ENCODE results near the gene INVS. TPM values are rescaled to one million over a fixed set of nuclear protein-coding genes. Genes with fewer than 3 reads are reported as not detected.

The INVS gene, protein sequence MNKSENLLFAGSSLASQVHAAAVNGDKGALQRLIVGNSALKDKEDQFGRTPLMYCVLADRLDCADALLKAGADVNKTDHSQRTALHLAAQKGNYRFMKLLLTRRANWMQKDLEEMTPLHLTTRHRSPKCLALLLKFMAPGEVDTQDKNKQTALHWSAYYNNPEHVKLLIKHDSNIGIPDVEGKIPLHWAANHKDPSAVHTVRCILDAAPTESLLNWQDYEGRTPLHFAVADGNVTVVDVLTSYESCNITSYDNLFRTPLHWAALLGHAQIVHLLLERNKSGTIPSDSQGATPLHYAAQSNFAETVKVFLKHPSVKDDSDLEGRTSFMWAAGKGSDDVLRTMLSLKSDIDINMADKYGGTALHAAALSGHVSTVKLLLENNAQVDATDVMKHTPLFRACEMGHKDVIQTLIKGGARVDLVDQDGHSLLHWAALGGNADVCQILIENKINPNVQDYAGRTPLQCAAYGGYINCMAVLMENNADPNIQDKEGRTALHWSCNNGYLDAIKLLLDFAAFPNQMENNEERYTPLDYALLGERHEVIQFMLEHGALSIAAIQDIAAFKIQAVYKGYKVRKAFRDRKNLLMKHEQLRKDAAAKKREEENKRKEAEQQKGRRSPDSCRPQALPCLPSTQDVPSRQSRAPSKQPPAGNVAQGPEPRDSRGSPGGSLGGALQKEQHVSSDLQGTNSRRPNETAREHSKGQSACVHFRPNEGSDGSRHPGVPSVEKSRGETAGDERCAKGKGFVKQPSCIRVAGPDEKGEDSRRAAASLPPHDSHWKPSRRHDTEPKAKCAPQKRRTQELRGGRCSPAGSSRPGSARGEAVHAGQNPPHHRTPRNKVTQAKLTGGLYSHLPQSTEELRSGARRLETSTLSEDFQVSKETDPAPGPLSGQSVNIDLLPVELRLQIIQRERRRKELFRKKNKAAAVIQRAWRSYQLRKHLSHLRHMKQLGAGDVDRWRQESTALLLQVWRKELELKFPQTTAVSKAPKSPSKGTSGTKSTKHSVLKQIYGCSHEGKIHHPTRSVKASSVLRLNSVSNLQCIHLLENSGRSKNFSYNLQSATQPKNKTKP
- 10 to 100 TPM in 2 of 4 donors, 1 to 10 TPM in 2; 8.3 to 14.4 (median 10.8) TPM for total RNA-seq

DNA sequence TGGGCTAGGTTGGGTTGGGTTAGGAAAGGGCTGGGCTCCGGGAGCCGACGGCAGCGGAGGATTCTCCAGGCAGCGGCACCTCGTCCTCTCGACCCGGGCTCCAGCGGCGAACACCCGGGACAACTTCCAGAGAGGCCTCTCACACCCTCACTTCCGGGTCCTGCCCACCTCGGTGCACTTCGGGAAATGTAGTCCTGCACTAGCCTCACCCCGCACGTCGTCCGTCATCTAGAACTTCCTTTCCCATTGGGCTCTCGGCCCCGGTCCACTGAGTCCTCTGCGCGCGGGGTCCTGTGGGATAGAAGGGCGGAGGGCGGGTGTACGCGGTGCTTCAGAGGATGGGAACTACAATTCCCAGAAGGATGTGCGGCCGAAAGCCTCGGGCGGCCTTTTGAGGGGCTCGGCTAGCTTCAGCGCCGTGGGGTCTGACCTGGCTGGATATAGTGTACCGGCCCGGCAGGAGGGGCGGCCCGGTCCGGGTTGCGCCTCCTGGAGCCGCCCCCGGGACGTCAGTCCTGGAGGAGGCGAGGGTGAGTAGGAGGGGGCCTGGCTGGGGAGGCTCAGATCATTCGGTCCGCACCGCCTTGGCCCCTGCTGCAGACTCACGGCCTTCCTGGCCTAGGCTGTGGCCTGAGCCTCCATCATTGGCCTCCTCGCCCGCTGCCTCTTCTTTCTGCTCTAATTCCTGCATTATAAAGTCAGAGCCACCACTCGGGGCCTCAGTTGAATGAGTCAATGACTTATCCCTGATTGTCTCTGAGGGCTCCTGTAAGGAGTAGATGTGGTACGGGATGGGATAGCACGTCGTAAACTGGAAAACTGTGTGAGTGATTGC, at the start of gene INVS, which contains the start of gene ERP44:
TSS of gene INVS (plus strand) at position 357 of the 835 bp plus-strand sequence. CDS start 5,279 bp downstream, outside the sequence.
TSS of gene ERP44 (minus strand) at position 114 of the 835 bp plus-strand sequence. CDS start 160 bp downstream, outside the sequence.
- peak within 1 kb of the TSS; percentile 91 for H3K4me3 ChIP-seq (ENCODE audit: low read depth, poor library complexity, severe bottlenecking)
- intact Hi-C loops (cut with DNase I; ENCODE audit: low total_unique reads) = no loop called here
- TF ChIP-seq POLR2A (IDR thresholded peaks at IDR 0.05) = peak in 1 of 2 donors; percentile 22
- TF ChIP-seq, protein P1, sequence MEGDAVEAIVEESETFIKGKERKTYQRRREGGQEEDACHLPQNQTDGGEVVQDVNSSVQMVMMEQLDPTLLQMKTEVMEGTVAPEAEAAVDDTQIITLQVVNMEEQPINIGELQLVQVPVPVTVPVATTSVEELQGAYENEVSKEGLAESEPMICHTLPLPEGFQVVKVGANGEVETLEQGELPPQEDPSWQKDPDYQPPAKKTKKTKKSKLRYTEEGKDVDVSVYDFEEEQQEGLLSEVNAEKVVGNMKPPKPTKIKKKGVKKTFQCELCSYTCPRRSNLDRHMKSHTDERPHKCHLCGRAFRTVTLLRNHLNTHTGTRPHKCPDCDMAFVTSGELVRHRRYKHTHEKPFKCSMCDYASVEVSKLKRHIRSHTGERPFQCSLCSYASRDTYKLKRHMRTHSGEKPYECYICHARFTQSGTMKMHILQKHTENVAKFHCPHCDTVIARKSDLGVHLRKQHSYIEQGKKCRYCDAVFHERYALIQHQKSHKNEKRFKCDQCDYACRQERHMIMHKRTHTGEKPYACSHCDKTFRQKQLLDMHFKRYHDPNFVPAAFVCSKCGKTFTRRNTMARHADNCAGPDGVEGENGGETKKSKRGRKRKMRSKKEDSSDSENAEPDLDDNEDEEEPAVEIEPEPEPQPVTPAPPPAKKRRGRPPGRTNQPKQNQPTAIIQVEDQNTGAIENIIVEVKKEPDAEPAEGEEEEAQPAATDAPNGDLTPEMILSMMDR (IDR thresholded peaks at IDR 0.05) = no peak
- DNase-seq (ENCODE audit: low spot score in 2 of 2) = peak; percentile 99 to 100
- 0 to 1% methylated on average over 28 to 54 of the region's 54 CpGs for WGBS, 2 donors

- 85% methylated on average over 1 of the region's 1 CpG for WGBS, 2 donors
- H3K4me3 ChIP-seq (ENCODE audit: low read depth, poor library complexity, severe bottlenecking) = no peak overlapping the region
- DNase-seq (ENCODE audit: low spot score in 2 of 2) = no peak
- intact Hi-C loops (cut with DNase I; ENCODE audit: low total_unique reads) = no loop called here
- TF ChIP-seq POLR2A (IDR thresholded peaks at IDR 0.05) = no peak
- TF ChIP-seq, protein P1 (IDR thresholded peaks at IDR 0.05) = no peak
These were observed 49.5 kb upstream of the INVS start for GRCh38 chr9:100049551-100049950.

- no peak overlapping the region for H3K4me3 ChIP-seq (ENCODE audit: low read depth, poor library complexity, severe bottlenecking)
- DNase-seq (ENCODE audit: low spot score in 2 of 2) = no peak
- TF ChIP-seq POLR2A (IDR thresholded peaks at IDR 0.05) = no peak
- TF ChIP-seq, protein P1 (IDR thresholded peaks at IDR 0.05) = no peak
- 70 to 72% methylated on average over 6 of the region's 6 CpGs for WGBS, 2 donors
- intact Hi-C loops (cut with DNase I; ENCODE audit: low total_unique reads) = no loop called here
These were observed 46.7 kb upstream of the INVS start for GRCh38 chr9:100052375-100052774.

DNA sequence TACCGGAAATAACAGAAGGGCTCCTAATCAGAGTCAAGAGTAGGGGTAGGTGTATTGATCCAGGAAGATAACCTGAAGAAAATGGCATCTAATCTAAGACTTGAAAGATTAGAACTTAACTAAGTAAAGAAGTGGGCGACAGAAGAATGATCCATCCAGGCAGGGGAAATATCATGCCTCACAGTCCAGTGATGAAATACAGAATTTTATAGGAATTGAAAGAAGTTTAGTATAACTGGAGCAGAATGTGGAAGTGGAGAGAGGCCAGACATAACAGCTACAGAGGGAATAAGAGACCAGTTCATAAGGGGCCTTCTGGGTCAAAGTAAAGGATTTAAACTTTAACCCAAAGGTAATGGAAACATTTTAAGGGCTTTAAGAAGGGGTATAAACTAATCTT, 42.5 kb upstream of the INVS start:
- no peak overlapping the region for H3K4me3 ChIP-seq (ENCODE audit: low read depth, poor library complexity, severe bottlenecking)
- 90 to 97% methylated on average over 2 of the region's 2 CpGs for WGBS, 2 donors
- no peak for TF ChIP-seq POLR2A (IDR thresholded peaks at IDR 0.05)
- TF ChIP-seq, protein P1 (IDR thresholded peaks at IDR 0.05) = no peak
- DNase-seq (ENCODE audit: low spot score in 2 of 2) = no peak
- intact Hi-C loops (cut with DNase I; ENCODE audit: low total_unique reads) = no loop called here

DNA sequence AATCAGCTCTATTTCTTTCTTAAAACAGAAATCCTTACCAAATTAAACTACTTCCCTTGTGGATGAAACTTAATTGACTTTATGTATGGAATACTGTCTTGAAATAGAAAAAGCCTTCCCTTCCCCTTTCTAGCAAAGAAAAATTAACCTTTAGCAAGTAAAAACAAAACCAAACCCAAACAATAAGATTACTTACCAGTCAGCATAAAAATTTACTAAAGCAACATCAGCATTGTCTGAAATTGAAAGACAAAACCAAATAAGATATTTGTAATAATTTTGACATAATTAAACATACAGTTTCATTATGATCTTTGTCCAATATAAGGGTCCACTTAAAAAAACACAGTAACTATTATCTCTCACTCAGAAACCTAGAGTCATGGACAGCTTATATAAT, 41.4 kb upstream of the INVS start:
- no peak overlapping the region for H3K4me3 ChIP-seq (ENCODE audit: low read depth, poor library complexity, severe bottlenecking)
- DNase-seq (ENCODE audit: low spot score in 2 of 2) = no peak
- intact Hi-C loops (cut with DNase I; ENCODE audit: low total_unique reads) = no loop called here
- no peak for TF ChIP-seq POLR2A (IDR thresholded peaks at IDR 0.05)
- TF ChIP-seq, protein P1 (IDR thresholded peaks at IDR 0.05) = no peak
